Stimulated activated naive CD8-positive, alpha-beta T cell treated with anti-CD3 and anti-CD28 coated beads, Interleukin-15, Interleukin-2, amounts not matched to agents 100 U/mL and 50 U/mL, for 24 hours (primary cell): Measurements from ENCODE around the gene ENTHD1.

ENCODE experiments used
- ATAC-seq: fragments of 150-1000 bp; cut with Tn5 transposase; one replicate; pipeline ENCODE4 v1.10.0; 2021
- DNase-seq: peaks from one replicate; pipeline ENCODE4 v3.0.0; 2021

Gene ENTHD1

DNA sequence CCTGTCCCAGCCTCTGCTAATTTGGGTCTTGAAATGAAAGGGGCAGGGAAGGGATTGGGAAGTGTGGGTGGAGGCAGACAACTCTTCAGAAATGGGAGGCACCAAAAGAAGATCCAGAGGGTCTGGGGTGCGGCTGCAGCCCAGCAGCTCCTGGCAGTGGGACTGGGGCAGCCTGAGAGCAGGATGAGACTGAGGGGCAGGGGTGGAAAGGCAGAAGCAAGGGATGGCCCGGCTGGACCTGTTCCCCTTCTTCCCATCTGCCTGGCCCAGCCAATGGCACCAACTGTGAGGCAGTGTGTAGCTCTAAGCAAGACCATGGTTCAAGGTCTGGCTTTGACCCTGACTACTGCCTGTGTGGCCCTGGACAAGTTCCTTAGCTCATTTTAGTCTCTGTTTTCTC, 160.4 kb downstream of the ENTHD1 start:
- DNase-seq (no peak), ATAC-seq (no peak)

DNA sequence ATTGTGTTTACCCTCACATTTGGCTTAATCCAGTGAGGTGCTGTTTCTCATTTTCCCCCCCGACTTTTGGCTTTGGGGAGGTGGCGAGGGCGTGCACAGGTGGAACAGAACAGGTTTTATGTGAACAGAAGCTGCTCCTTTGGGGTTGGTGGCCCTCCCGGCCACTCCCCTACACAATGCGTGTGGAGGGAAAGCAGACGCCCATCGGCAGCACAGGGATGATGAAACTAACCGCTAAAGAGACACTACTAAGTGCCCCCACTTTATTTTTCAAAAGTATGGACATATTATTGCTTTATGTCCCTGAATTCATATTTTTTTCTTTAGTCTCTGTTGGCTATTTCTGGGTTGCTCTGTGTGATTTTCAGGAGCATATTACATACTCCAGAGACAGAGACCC, 160.9 kb downstream of the ENTHD1 start:
- no peak for ATAC-seq
- DNase-seq = no peak

DNA sequence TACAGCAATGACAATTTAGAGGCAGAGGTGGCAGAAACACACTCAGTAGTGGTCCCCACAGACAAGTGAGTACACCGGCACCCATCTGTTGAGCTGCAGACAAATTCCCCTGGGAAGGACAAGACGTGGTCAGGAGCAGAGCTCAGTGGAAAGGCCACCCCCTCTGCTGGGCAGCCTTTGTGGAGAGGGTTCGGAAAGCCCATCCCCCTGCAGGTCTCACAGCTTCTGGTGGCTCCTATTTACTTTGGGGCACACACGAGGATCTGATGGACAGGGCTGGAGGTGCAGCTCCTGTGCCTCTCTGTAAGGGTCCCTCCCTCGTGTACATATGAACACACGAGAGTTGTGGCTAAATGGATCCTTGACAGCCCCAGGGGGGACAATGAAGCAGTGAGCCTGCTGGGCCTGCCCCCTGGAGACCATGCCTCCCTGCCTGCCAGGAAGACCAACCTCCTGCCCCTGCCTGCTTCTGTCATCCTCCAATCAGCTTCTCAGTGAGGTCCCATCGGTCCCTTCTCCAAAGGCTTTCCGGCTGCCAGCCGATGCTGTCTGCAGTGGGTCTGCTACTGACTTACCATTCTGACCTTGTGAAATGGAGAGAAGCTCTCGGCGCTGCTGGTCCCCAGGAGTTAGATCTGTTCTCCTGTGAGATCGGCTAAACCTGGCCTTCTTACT, 161.5 kb downstream of the ENTHD1 start:
- DNase-seq (no peak), ATAC-seq (no peak)

DNA sequence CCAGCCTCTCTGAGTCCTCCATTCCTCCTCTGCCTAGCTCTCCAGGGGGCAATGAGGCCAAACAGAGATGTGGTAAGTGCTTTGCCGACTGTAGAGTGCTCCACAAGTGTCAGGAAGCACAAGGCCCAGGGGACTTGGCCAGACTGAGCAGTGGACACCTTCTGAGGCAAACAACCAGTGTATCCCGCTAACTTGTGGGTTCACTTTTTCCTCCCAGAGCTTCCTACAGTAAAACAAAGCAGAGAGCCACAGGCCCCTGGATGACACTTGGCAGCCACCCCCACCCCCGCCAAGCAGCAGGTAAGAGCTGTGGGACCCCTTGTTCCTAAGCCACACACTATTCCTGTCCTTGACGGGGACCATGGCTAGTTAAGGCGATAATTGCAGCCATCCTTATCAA, 162.1 kb downstream of the ENTHD1 start:
- ATAC-seq = no peak
- DNase-seq = no peak

DNA sequence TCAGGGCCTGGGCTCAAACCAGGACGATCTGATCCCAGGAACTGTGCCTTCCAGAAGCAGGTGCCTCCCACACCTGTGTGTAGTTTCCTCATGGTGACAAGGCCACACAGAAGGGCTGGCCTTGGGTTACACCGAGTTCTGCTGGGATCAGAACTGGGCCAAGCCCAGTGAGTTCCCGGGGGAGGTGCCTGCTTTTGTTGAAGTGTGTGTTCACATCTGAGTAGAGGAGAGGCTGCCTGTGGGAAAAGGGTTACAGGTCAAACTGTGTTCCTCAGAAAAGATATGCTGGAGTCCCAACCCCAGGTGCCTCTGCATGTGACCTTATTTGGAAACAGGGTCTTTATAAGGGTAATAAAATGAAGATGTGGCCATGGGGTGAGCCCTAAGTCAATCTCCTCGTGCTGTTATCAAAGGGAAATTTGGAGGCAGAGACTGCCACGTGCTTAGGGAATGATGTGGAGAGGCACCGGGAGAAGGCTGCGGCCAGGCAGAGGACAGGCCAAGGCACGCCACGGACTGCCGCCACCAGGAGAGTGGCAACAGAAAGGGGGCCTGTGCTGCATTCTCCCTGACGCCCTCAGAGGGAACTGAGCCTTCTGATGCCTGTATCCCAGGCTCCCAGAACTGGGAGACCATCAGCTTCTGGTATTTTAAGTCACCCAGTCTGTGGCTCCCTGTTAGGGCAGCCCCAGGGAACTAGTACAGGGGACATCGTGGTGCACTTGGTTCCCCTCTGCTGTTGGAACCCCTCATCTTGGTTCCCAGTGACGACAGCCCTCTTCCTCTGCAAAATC, 164.2 kb downstream of the ENTHD1 start:
- no peak for DNase-seq
- no peak for ATAC-seq

DNA sequence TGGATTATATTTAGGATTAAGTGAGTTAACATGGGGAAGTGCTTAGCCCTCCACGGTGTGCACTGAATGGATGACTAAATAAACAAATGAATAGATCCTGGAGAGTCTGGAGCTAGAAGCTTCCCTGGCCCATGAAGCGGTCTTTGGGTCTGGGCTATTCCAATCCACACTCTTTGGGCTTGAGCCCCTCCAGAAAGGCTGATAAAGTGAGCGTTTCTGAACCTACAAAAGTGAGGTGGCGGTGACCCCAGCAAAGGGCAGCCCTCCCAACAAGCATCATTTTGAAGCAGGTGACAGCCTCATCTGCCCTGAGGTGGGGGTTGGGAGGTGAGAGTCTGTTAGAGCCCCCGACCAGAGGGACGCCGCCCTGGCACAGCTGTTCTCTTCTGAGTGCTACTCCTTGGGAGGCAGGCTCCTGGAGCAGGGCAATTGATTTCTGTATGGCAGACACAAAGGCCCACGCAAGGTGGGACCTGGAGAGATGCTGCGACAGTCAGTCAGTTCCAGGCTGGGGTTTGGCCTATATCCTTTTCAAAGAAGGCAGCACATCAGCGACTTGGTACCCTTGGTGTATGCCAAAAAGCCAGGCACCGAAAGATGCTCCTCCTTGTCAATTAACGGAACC, 165.2 kb downstream of the ENTHD1 start:
- DNase-seq (no peak), ATAC-seq (no peak)

DNA sequence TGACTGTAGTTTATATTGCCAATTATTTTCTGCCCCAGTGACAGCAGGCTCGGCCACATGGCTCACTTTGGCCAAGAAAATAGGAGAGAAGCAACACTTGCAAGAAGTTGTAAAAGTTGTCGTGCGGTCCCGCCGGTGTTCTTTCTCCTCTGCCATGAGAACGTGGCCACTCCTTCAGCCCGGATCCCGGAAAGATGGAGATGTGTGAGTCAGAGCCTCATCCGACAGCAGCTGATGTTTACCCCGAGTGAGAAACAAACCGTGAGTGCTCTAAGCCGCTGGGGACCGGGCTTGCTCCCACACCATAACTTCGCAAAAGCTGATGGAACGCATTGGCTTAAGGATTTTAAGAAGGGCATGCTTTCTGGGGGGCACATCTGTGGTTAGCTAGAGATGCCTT, 166.0 kb downstream of the ENTHD1 start:
- DNase-seq (no peak), ATAC-seq (no peak)

DNA sequence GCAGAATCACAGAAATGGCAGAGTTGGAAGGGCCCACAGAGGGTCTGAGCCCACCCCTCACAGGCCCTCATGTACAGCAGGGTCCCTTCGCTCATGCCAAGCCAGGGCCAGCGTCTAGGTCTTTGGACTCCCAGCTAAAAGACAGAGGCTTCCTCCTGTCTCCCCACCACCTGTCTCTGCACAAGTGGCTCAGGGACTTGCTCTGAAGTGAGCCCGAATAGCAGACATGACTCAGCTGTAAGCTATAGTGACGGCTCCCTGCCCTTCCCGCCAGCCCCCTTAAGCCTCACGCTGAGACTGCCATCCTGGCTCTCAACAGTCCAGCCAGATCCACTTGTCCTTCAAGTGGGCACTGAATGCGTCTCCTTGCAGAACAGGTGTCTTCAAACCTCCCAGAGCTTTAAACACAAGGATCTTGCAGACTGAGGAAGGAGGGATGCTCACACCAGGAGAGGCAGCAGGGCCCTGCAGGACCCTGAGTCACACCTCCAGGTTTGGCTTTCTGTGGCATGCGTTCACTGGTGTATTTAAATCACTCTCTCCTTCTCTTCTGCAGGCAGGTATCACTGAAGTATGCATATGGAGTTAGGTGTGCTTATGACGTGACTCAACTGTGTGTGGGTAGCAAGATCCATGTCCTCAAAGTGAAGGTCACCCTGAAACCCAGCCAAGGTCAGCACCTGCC, 168.1 kb downstream of the ENTHD1 start:
- ATAC-seq (no peak), DNase-seq (no peak)

DNA sequence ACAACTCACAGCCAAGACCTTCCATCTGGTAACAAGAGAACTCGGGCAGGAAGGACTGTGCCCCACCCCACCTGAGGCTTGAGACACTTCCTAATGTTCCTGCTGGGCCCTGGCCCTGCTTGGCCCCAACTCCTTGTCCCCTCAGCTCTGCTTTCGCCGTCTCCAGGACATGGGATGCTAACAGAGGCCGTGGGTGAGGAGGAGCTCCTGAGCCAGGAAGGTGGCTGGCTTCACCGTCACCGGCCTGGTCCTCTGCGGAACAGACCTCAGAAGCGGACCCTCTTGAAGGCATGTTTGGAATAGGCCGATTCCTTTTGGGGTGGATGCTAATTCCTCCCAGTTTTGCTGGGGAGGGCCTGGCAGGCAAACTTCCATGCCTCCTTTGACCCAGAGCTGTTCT, 168.7 kb downstream of the ENTHD1 start:
- ATAC-seq = no peak
- DNase-seq = no peak

DNA sequence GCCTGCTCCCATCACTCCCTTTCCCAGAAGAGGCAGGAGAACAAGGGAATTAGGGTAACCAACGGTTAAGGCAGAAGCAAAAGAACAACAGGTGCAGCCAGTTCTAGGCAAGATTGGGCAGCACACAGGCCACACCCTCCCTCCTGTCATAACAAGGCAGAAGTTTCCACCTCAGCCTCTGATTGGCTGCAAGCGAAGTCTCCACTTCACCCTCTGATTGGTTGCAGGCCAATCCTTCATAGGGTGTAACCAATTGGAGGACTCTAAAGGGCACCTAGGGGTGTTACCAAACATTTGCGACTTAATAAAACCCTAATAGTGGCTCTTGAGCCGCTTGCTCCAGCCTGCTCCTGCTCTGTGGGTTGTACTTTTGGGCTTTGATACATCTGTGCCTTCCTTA, 169.2 kb downstream of the ENTHD1 start:
- no peak for ATAC-seq

DNA sequence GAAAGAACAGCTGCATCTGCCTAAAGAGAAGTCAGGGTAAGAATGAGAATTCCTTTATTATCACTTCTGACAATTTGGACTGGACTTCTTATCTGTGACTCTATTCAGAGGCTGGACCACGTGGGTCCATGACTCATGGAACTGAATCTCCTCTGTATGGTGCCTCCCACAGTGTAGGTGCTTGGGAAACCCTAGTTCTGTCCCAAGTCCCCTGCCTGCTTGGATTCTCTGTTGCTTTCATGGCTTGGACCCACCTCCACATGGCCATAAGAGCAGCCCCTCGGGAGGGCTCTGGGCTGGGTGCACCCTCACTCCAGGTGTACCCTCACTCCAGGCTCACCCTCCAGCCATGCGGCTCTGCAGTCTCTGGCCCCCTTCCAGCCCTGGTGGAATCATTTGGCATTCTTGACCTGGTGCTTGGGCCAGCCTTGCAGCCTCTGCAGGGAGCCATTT, 169.6 kb downstream of the ENTHD1 start:
- no peak for ATAC-seq
- no peak for DNase-seq

More for the DNA sequence above, 169.2 kb downstream of the ENTHD1 start:
- DNase-seq = no peak

DNA sequence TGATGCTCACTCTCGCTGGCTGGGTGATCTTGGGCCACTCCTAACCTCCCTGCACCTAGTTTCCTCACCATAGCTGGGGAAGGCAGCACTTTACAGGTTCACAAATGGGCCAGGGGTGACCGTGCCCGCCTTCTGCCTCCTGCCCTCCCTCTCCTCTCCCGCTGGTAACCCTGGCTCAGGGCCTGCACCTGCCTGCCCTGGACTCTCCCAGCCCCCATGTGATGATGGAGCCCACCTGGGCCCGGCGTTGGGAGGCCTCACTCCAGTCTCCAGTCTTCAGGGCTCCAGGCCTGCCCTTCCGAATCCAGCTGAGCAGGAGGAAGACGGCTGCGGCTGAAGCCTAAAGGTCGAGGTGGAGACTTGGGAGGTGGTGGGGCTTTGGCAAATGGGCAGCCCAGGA, 170.1 kb downstream of the ENTHD1 start:
- no peak for DNase-seq
- no peak for ATAC-seq

DNA sequence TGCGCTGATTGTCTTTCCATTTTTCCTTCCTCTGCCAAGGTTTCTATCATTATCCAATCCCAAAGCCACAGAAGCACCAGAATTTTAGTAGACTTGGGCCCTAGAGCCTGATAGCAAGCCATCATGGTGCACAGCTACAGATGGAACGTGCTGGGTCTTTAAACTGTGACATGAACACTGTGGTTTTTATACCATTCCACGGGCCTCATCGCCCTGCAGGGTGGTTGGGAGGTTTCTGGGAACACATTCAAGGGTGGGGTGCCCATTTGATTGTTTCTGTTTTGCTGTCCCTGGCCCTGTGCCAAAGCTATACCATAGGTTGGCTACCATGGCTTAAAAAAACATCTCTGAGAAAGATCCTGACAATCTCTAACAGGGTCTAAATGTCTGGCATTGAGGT, 171.1 kb downstream of the ENTHD1 start:
- DNase-seq = no peak
- ATAC-seq = no peak

DNA sequence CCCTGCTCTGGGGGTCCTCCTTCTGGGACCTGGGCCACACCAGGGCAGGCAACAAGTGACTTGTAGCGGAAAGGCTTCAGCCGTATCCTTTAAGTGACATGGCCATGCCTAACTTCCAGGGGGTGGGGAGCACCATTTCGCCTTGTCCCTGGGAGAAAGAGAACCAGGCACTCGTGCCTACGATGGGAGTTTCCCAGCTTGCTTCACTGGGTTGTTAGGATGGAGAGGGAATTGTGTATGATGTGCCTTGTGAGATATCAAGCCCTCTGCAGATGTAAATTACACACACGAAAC, 171.6 kb downstream of the ENTHD1 start:
- no peak for DNase-seq
- ATAC-seq = no peak

DNA sequence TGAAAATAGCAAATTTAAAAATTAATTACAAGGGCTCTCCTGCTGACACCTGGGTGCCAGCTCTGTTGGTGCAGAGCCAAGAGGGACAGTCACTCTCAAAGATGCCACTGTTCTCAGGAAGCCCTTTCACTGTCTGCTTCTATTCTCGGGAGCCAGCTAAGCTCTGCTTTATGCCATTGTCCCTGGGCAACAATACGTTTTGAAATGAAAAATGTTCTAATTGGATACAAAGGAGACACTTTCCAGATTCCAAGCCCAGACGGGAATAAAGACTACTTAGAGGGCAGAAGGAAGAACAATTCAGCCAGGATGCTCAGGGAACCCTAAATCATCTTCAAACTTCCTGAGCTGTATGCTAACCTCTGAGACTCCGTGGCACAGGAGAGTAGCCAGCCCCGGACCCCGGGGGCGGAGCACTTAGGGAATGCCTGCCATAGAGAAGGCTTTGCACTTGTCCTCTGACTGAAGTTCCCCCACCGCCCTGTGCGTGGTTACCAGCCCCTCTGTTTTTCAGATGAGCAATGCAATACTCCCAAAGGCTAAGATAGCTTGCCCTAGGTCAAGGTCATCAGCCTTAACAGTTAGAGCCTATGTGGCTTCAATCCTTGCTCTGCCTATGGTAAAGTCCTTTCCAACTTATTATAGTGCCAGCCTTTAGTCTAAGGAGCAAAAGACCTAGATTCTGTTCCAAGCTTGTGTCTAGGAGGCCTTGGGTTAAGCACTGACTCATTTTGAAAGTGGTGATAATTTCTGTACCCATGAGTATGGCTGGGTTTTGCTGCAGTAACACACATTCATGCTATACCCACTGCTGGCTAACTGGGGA, 172.1 kb downstream of the ENTHD1 start:
- no peak for DNase-seq
- ATAC-seq = peak; percentile 47

DNA sequence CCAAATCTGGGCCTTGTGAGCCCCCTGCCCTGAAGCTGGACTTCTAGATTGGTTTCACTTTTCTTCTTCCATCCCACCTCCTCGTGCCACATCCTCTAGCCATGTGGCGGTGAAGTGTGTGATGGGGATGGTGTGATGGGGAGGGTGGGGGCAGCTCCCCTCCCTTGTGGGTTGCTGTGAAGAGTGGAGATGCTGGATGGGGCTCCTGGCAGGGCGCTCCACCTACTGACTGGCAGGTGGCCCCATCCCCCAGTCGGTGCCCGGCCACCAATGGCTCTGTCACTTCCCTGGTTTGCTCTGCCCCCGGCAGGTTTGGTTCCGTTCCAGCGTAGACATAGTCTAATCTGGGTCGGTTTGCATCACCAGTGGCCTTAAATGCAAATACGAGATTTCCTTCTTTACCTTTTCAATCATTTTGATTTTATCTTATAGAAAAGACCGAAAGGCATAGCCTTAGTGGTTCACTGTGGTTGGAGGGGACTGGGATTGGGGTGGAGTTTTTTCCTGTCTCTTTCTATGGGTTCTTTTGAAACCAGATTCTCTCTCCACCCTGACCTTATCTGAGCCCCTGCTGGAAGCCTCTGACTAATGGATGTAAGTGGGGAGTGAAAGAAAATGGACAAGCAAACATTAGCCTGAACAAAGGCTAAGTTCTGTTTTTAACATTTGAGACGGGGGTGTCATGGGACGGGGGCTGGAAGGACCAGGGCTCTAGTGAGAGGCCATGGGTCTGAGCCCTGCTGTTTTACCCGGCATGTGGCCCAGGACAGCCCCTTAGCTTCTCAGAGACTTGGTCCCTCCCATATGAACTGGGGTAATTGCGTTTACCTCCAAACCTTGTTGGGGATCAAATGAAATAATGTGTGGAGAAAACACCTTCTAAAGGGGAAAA, 173.8 kb downstream of the ENTHD1 start:
- DNase-seq (no peak), ATAC-seq (no peak)

DNA sequence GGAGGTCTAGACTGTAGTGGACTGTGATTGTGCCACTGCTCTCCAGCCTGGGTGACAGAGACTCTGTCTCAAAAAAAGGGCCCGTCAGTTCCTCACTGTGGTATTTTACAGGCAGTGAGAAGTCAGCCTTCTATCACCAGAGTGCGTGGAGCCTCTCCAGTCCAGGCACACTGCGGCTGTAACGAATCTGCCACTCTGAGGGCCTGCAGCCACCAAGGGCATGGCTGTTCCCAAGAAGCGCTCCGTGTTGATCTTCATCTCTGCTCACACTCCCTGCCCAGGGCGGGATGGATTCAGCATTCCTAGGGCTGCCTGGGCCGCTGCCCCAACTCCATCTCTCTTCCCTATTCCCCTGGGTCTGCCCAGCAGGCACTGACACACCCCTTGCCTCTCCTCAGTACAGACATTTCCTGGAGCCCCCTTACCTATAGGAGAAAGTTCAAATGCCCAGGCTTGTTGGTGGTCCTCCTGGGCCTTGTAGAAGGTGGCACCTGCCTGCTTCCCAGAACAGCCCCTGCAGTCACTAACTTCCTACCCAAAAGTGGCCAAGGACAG, 174.6 kb downstream of the ENTHD1 start:
- DNase-seq (no peak), ATAC-seq (no peak)

DNA sequence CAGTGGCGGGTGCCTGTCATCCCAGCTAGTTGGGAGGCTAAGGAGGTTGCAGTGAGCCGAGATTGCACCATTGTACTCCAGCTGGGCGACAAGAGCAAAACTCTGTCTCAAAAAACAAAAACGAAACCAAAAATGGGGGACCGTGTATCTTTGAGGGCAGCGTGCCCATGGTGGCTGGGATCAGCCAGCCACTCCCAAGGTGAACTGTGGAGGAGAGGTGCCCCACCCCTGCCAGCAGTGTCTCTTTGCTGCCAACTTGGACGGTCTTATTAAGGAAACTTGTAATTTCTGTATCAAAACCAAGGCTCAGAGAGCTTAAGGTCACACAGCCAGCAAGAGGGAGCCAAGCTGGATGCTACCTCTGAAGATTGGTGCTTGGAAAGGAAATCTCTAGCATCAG, 175.4 kb downstream of the ENTHD1 start:
- ATAC-seq = no peak
- DNase-seq = no peak

DNA sequence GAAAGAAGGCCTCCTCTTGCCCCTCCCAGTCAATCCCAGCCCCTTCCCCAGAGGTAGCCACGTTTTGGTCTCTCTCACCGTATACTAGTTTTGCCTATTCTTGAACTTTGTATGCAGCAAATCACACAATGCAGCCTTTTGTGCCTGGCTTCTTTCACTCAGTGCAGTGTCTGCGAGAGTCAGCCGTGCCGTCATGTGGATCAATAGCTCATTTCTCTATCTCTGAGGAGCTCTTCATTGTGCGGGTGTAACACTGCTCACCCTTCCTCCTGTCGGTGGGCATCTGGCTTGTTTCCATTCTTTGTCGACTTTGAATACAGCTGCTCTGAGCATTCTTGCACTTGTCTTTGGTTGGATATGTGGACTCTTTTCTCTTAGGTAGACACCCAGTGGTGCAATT, 176.5 kb downstream of the ENTHD1 start:
- DNase-seq = no peak
- no peak for ATAC-seq

DNA sequence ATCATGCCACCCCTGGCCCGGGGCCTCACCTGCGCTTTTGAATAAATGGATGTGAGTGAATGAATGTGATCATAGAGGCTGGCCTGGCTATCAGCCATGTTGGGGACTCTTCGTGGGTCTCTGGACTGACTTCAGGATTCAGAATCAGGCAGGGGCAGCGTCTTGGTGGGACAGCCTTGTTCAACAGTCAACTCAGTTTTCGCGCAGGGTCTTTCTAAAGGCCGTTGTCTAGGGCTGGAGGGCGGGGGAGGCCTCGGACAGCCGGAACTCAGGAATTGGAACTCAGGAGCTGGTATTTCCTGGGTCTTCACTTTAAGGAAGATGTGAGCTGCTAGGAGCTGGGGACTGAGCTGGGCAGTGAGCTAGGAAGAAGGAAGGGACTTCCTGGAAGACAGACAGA, 177.0 kb downstream of the ENTHD1 start:
- ATAC-seq (no peak), DNase-seq (no peak)
